Activated CD8-positive, alpha-beta T cell treated with anti-CD3 and anti-CD28 coated beads for 36 hours (primary cell): ENCODE data around the gene CST1. TPM values are rescaled to one million over a fixed set of nuclear protein-coding genes. Genes with fewer than 3 reads are reported as not detected.

Experiments used
- ATAC-seq: fragments of 200-7000 bp; cut with Tn5 transposase; one replicate; pipeline ENCODE4 v1.10.0; 2021; ENCODE audit warnings: mild to moderate bottlenecking, moderate library complexity
- CTCF ChIA-PET: fragments of 350-600 bp; sonication (Branson Sonifier 250); formaldehyde crosslinking; loops from one replicate; lab custom pipeline; 2021; ENCODE audit warnings: antibody characterized with exemption; lab: Charles Lee
- POLR2A ChIA-PET: fragments of 350-600 bp; sonication (Branson Sonifier 250); formaldehyde crosslinking; loops from one replicate; lab custom pipeline; 2021; ENCODE audit warnings: antibody characterized with exemption; lab: Charles Lee
- DNase-seq: peaks from one replicate; pipeline ENCODE4 v3.0.0-alpha.2; 2020
- H3K27ac Mint-ChIP-seq: one replicate; pipeline ENCODE4 v1.8.0; 2021; ENCODE audit warnings: mild to moderate bottlenecking, mixed read lengths
- H3K27me3 Mint-ChIP-seq: one replicate; pipeline ENCODE4 v1.8.0; 2021; ENCODE audit warnings: mixed read lengths
- H3K36me3 Mint-ChIP-seq: one replicate; pipeline ENCODE4 v1.8.0; 2021; ENCODE audit warnings: low read depth, mixed read lengths
- H3K4me1 Mint-ChIP-seq: one replicate; pipeline ENCODE4 v1.8.0; 2021; ENCODE audit warnings: low read depth, mixed read lengths
- H3K4me3 Mint-ChIP-seq: one replicate; pipeline ENCODE4 v1.8.0; 2021; ENCODE audit warnings: mild to moderate bottlenecking, moderate library complexity, mixed read lengths
- H3K9me3 Mint-ChIP-seq: one replicate; pipeline ENCODE4 v1.8.0; 2021; ENCODE audit warnings: mixed read lengths
- intact Hi-C: fragments of 100-400 bp; cut with micrococcal nuclease; formaldehyde crosslinking; loops from one replicate; pipeline ENCODE4 v1.10.0; 2022
- total RNA-seq, 2 experiments: library from RNA; stranded (reverse); gene quantifications; one replicate each; pipeline ENCODE4 v1.2.3, GENCODE V29; 2021
- TF ChIP-seq, protein P1 (sequence below): fragments of 200-600 bp; IDR thresholded peaks from one replicate; pipeline ENCODE4 v1.8.0; 2022; ENCODE audit warnings: antibody characterized with exemption, mild to moderate bottlenecking

CST1 gene
- total RNA-seq, 2 experiments from 2014 or later = not detected

DNA sequence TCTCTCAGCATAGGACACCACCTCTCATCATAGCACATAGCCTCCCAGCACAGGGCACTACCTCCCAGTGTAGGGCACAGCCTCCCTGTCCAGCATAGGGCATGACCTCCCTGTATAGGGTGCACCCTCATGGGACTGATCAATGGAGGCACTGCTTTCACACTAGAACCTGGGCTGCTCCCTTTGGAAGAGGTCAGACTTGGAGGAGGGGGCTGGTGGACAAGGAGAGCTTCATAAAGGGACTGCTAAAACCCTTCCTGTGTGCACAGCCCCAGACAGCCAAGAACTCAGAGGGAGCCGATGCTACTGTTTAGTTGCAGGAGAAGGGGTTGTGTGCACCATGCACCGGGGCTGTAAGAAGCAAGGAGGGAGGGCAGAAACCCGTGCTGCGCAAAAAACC lies 40.0 kb downstream of the CST1 start:
- H3K36me3 Mint-ChIP-seq = no peaks in the 10 kb centered on the region
- ATAC-seq = no peak
- no peak overlapping the region for H3K27ac Mint-ChIP-seq
- TF ChIP-seq, protein P1, sequence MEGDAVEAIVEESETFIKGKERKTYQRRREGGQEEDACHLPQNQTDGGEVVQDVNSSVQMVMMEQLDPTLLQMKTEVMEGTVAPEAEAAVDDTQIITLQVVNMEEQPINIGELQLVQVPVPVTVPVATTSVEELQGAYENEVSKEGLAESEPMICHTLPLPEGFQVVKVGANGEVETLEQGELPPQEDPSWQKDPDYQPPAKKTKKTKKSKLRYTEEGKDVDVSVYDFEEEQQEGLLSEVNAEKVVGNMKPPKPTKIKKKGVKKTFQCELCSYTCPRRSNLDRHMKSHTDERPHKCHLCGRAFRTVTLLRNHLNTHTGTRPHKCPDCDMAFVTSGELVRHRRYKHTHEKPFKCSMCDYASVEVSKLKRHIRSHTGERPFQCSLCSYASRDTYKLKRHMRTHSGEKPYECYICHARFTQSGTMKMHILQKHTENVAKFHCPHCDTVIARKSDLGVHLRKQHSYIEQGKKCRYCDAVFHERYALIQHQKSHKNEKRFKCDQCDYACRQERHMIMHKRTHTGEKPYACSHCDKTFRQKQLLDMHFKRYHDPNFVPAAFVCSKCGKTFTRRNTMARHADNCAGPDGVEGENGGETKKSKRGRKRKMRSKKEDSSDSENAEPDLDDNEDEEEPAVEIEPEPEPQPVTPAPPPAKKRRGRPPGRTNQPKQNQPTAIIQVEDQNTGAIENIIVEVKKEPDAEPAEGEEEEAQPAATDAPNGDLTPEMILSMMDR = no peak
- POLR2A ChIA-PET = no interaction called here
- intact Hi-C loops = no loop called here
- peaks cover 2% of the 10 kb centered on the region for H3K27me3 Mint-ChIP-seq
- no peak for DNase-seq
- no peaks in the 10 kb centered on the region for H3K4me1 Mint-ChIP-seq
- no peak overlapping the region for H3K4me3 Mint-ChIP-seq
- no peaks in the 10 kb centered on the region for H3K9me3 Mint-ChIP-seq
- CTCF ChIA-PET = no interaction called here

DNA sequence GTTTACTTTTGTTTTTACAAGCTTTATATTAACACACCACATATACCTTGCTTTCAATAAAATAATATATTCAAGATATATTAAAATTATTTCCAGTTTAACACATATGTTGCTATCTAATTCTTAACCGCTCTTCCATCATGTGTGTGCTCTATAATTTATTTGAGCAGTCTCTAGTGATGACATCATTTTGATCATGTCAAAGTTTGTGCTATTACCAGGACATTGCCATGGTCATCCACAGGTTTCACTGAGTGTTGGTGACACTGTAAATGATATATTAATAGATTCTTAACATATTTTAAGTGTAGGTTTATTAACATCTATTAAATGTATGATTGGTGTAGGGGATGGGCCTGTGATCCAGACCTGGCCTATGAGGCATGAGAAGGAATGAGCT lies 44.8 kb downstream of the CST1 start:
- CTCF ChIA-PET = no interaction called here
- Mint-ChIP-seq H3K4me3 (no peak overlapping the region), H3K27me3 (peaks cover 4% of the 10 kb centered on the region), H3K27ac (no peak overlapping the region), H3K4me1 (no peaks in the 10 kb centered on the region), H3K9me3 (no peaks in the 10 kb centered on the region), H3K36me3 (no peaks in the 10 kb centered on the region)
- TF ChIP-seq, protein P1 = no peak
- POLR2A ChIA-PET = interaction anchor here (0.5 to 0.6 kb wide), 2 partner anchors 22 to 945 kb away, joined by 3 read pairs; no protein-coding TSS in a partner anchor
- intact Hi-C loops = no loop called here
- ATAC-seq (no peak), DNase-seq (no peak)

DNA sequence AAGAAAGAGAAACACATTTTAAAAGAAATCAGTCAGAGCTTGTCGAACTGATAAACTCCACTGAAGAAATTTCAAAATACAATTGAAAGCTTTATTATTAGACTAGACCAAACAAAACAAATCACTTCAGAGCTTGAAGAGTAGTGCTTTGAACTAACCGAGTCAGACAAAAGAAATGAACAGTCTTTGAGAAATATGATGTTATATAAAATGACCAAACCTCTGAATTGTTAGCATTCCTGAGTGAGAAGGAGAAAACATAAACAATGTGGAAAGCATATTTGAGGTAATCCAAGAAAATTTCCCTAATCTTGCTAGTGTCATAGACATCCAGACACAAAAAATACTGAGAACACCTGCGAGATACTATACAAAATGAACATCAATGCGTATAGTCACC lies 48.7 kb downstream of the CST1 start:
- ChIA-PET CTCF (no interaction called here), POLR2A (no interaction called here)
- H3K27me3 Mint-ChIP-seq = peaks cover 4% of the 10 kb centered on the region
- no peak overlapping the region for H3K4me3 Mint-ChIP-seq
- intact Hi-C loops = no loop called here
- DNase-seq (no peak), ATAC-seq (no peak)
- TF ChIP-seq, protein P1 = no peak
- no peaks in the 10 kb centered on the region for H3K36me3 Mint-ChIP-seq
- H3K4me1 Mint-ChIP-seq = no peaks in the 10 kb centered on the region
- H3K27ac Mint-ChIP-seq = no peak overlapping the region
- no peaks in the 10 kb centered on the region for H3K9me3 Mint-ChIP-seq

DNA sequence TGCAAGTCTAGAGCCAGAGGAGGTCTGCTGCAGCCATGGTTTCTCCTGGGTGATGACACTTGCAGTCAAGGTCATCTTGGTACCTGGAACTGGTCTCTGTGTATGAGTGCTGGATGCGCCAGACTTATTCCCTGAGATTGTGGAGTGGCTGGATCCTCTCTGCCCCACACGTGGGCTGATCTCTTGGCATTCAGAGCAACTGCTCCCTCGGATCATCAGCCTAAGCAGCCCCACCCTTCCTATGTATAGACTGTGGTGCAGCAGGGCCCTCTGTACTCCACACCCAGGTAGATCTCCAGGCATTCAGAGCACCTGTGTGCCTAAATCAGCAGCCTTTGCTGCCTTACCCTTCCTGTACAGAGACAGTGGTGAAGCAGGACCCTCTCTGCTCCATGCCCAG lies 49.8 kb downstream of the CST1 start:
- intact Hi-C loops = no loop called here
- H3K27me3 Mint-ChIP-seq = peaks cover 4% of the 10 kb centered on the region
- DNase-seq (no peak), ATAC-seq (no peak)
- TF ChIP-seq, protein P1 = no peak
- H3K4me3 Mint-ChIP-seq = no peak overlapping the region
- ChIA-PET CTCF (no interaction called here), POLR2A (no interaction called here)
- H3K9me3 Mint-ChIP-seq = no peaks in the 10 kb centered on the region
- no peaks in the 10 kb centered on the region for H3K4me1 Mint-ChIP-seq
- no peaks in the 10 kb centered on the region for H3K36me3 Mint-ChIP-seq
- H3K27ac Mint-ChIP-seq = no peak overlapping the region

GRCh38 chr20:23697947-23698346 lies 52.8 kb downstream of the CST1 start:
- H3K27ac Mint-ChIP-seq = no peak overlapping the region
- H3K9me3 Mint-ChIP-seq = no peaks in the 10 kb centered on the region
- H3K27me3 Mint-ChIP-seq = peaks cover 10% of the 10 kb centered on the region
- H3K36me3 Mint-ChIP-seq = no peaks in the 10 kb centered on the region
- TF ChIP-seq, protein P1 = no peak
- intact Hi-C loops = no loop called here
- ChIA-PET CTCF (no interaction called here), POLR2A (no interaction called here)
- H3K4me3 Mint-ChIP-seq = no peak overlapping the region
- ATAC-seq (no peak), DNase-seq (peak; percentile 13)
- no peaks in the 10 kb centered on the region for H3K4me1 Mint-ChIP-seq

Other genes with a start within 250 kb of the CST1 start
- gene CST9L, start 182.5 kb downstream of the CST1 start, total RNA-seq = not detected
- gene CST9, start 145.0 kb downstream of the CST1 start, total RNA-seq = not detected
- gene CST3, start 113.0 kb downstream of the CST1 start, total RNA-seq = 1 to 10 TPM in 1 of 2 experiments, under 1 TPM in 1; 0.72 to 1.2 TPM
- gene CST4, start 61.9 kb downstream of the CST1 start, total RNA-seq = not detected
- not detected for gene CST2, start 75.8 kb upstream of the CST1 start, total RNA-seq
- gene CST5, start 128.8 kb upstream of the CST1 start, total RNA-seq = not detected
- not detected for gene GGTLC1, start 237.8 kb upstream of the CST1 start, total RNA-seq